ENCODE data around the gene TACSTD2.
A peak's percentile ranks its signal among the peaks of the same experiment; 100 is the strongest.
"Not testable (repeated sequence)": the region's sequence is repeated elsewhere in the genome, so short reads cannot be mapped to it uniquely, and the experiment has no call there.

The TACSTD2 gene

GRCh38 chr1:58619286-58620054 lies 42.4 kb upstream of the TACSTD2 start:
- no peak overlapping the region for H3K4me3 ChIP-seq (ENCODE audit: control insufficient read depth, low read depth, low read length)
- TF ChIP-seq CTCF (IDR thresholded peaks at IDR 0.05; ENCODE audit: control insufficient read depth, insufficient read depth, low read depth, low read length, missing control alignments): no peak
- DNase-seq (ENCODE audit: low read depth): no peak

- no peak for TF ChIP-seq CTCF (IDR thresholded peaks at IDR 0.05; ENCODE audit: control insufficient read depth, insufficient read depth, low read depth, low read length, missing control alignments)
- H3K4me3 ChIP-seq (ENCODE audit: control insufficient read depth, low read depth, low read length): no peak overlapping the region
- peak; percentile 90 for DNase-seq (ENCODE audit: low read depth)
These were observed 41.3 kb upstream of the TACSTD2 start for GRCh38 chr1:58618303-58618702.

- no peak for DNase-seq (ENCODE audit: low read depth)
- H3K4me3 ChIP-seq (ENCODE audit: control insufficient read depth, low read depth, low read length): no peak overlapping the region
- TF ChIP-seq CTCF (IDR thresholded peaks at IDR 0.05; ENCODE audit: control insufficient read depth, insufficient read depth, low read depth, low read length, missing control alignments): no peak
These were observed 34.9 kb upstream of the TACSTD2 start for GRCh38 chr1:58611861-58612385.

GRCh38 chr1:58608945-58609344 lies 31.9 kb upstream of the TACSTD2 start:
- DNase-seq (ENCODE audit: low read depth): no peak
- TF ChIP-seq CTCF (IDR thresholded peaks at IDR 0.05; ENCODE audit: control insufficient read depth, insufficient read depth, low read depth, low read length, missing control alignments): no peak
- no peak overlapping the region for H3K4me3 ChIP-seq (ENCODE audit: control insufficient read depth, low read depth, low read length)

- no peak overlapping the region for H3K4me3 ChIP-seq (ENCODE audit: control insufficient read depth, low read depth, low read length)
- DNase-seq (ENCODE audit: low read depth): no peak
- TF ChIP-seq CTCF (IDR thresholded peaks at IDR 0.05; ENCODE audit: control insufficient read depth, insufficient read depth, low read depth, low read length, missing control alignments): no peak
These were observed 31.2 kb upstream of the TACSTD2 start for GRCh38 chr1:58608297-58608696.

GRCh38 chr1:58607391-58607790 lies 30.3 kb upstream of the TACSTD2 start:
- H3K4me3 ChIP-seq (ENCODE audit: control insufficient read depth, low read depth, low read length): no peak overlapping the region
- DNase-seq (ENCODE audit: low read depth): peak; percentile 20
- no peak for TF ChIP-seq CTCF (IDR thresholded peaks at IDR 0.05; ENCODE audit: control insufficient read depth, insufficient read depth, low read depth, low read length, missing control alignments)

- not testable (repeated sequence) for H3K4me3 ChIP-seq (ENCODE audit: control insufficient read depth, low read depth, low read length); DNase-seq (ENCODE audit: low read depth)
These were observed 24.9 kb upstream of the TACSTD2 start for GRCh38 chr1:58601921-58602320.

Data from AG09309 (cell line).